IMR-90 (cell line): ENCODE results near the gene FNDC3A.

Experiments
- CEBPB ChIP-seq: IDR thresholded peaks from 2 replicates; pipeline ENCODE4 v1.6.1; 2012; ENCODE audit warnings: low read depth, low read length, improper control_type of control experiment
- CTCF ChIP-seq: conservative IDR thresholded peaks from 2 replicates; pipeline ENCODE4 v1.5.1; 2012; ENCODE audit warnings: mild to moderate bottlenecking, low read depth, low read length, improper control_type of control experiment
- POLR2A ChIP-seq: IDR thresholded peaks from 2 replicates; pipeline ENCODE4 v1.6.1; 2012; ENCODE audit warnings: mild to moderate bottlenecking, low read depth, low read length
- RAD21 ChIP-seq: IDR thresholded peaks from 2 replicates; pipeline ENCODE4 v1.6.1; 2012; ENCODE audit warnings: low read length, improper control_type of control experiment

GRCh38 chr13:49221590-49221965, 245.9 kb downstream of the FNDC3A start:
- TF ChIP-seq CTCF (no peak), RAD21 (no peak), POLR2A (no peak), CEBPB (no peak)
